GM23338 (cell line): ENCODE data around the gene LRTM2. TPM values are rescaled to one million over a fixed set of nuclear protein-coding genes. Genes with fewer than 3 reads are reported as not detected.

Experiments
- ATAC-seq: fragments of 200-7000 bp; cut with Tn5 transposase; 3 replicates; pipeline ENCODE4 v1.9.1; 2020
- DNase-seq: peaks from one replicate; pipeline ENCODE4 v3.0.0-alpha.2; 2015; ENCODE audit warnings: low spot score
- H2AFZ ChIP-seq: fragments of 200-600 bp; sonication (generic); 2 replicates; pipeline ENCODE4 v1.8.0; 2016; ENCODE audit warnings: antibody characterized with exemption, mild to moderate bottlenecking, moderate library complexity
- H3F3A ChIP-seq: fragments of 200-600 bp; sonication (generic); replicated peaks from 2 replicates; pipeline ENCODE4 v1.8.0; 2017; ENCODE audit warnings: antibody characterized with exemption, mixed run types, low read depth
- H3K27ac ChIP-seq: fragments of 200-600 bp; sonication (generic); 2 replicates; pipeline ENCODE4 v1.6.1; 2016; ENCODE audit warnings: low read depth
- H3K27me3 ChIP-seq: fragments of 200-600 bp; sonication (generic); 2 replicates; pipeline ENCODE4 v1.8.0; 2016; ENCODE audit warnings: mild to moderate bottlenecking, mixed run types, moderate library complexity; ENCODE audit not compliant: insufficient read depth
- H3K36me3 ChIP-seq: fragments of 200-600 bp; sonication (generic); 2 replicates; pipeline ENCODE4 v1.8.0; 2016; ENCODE audit warnings: mild to moderate bottlenecking; ENCODE audit not compliant: insufficient read depth
- H3K4me1 ChIP-seq: fragments of 200-600 bp; sonication (generic); 2 replicates; pipeline ENCODE4 v1.8.0; 2016; ENCODE audit warnings: mild to moderate bottlenecking, moderate library complexity; ENCODE audit not compliant: insufficient read depth
- H3K4me2 ChIP-seq: fragments of 200-600 bp; sonication (generic); 2 replicates; pipeline ENCODE4 v1.7.1; 2017; ENCODE audit warnings: mixed run types
- H3K4me3 ChIP-seq: fragments of 200-600 bp; sonication (generic); 2 replicates; pipeline ENCODE4 v1.6.1; 2016; ENCODE audit warnings: mixed run types
- H3K79me2 ChIP-seq: fragments of 200-600 bp; sonication (generic); replicated peaks from 2 replicates; pipeline ENCODE4 v1.8.0; 2017; ENCODE audit warnings: mild to moderate bottlenecking; ENCODE audit not compliant: insufficient read depth
- H3K9me2 ChIP-seq: fragments of 200-600 bp; sonication (generic); 2 replicates; pipeline ENCODE4 v1.8.0; 2017; ENCODE audit not compliant: insufficient read depth
- H4K20me1 ChIP-seq: fragments of 200-600 bp; sonication (generic); replicated peaks from 2 replicates; pipeline ENCODE4 v1.8.0; 2017; ENCODE audit warnings: mild to moderate bottlenecking; ENCODE audit not compliant: insufficient read depth
- H3K27ac Mint-ChIP-seq: 2 replicates; pipeline ENCODE4 v1.8.0; 2020; ENCODE audit warnings: inconsistent platforms, mild to moderate bottlenecking, moderate library complexity, mixed read lengths
- H3K27me3 Mint-ChIP-seq: 3 replicates; pipeline ENCODE4 v1.8.0; 2022; ENCODE audit warnings: low read depth, mild to moderate bottlenecking, moderate library complexity, mixed read lengths, inconsistent platforms; ENCODE audit not compliant: insufficient read depth, poor library complexity
- H3K36me3 Mint-ChIP-seq: 3 replicates; pipeline ENCODE4 v1.8.0; 2021; ENCODE audit warnings: low read depth, mild to moderate bottlenecking, inconsistent platforms, moderate library complexity, mixed read lengths
- H3K4me1 Mint-ChIP-seq: 3 replicates; pipeline ENCODE4 v1.8.0; 2020; ENCODE audit warnings: mild to moderate bottlenecking, inconsistent platforms, mixed read lengths
- H3K4me3 Mint-ChIP-seq: 3 replicates; pipeline ENCODE4 v1.8.0; 2021; ENCODE audit warnings: moderate library complexity, mild to moderate bottlenecking, inconsistent platforms, mixed read lengths
- H3K9me3 Mint-ChIP-seq: 3 replicates; pipeline ENCODE4 v1.8.0; 2020; ENCODE audit warnings: moderate library complexity, mild to moderate bottlenecking, inconsistent platforms, mixed read lengths
- EZH2 ChIP-seq: fragments of 200-600 bp; sonication (generic); IDR thresholded peaks from one replicate; pipeline ENCODE4 v1.8.0; 2017; ENCODE audit warnings: antibody characterized with exemption, mild to moderate bottlenecking, low read depth; ENCODE audit not compliant: unreplicated experiment
- EZH2phosphoT487 ChIP-seq: fragments of 200-600 bp; sonication (generic); IDR thresholded peaks from one replicate; pipeline ENCODE4 v1.8.1; 2018; ENCODE audit warnings: antibody characterized with exemption; ENCODE audit not compliant: unreplicated experiment
- JUNB ChIP-seq: IDR thresholded peaks from one replicate; pipeline ENCODE4 v1.6.1; 2016; ENCODE audit warnings: antibody characterized with exemption; ENCODE audit not compliant: unreplicated experiment
- NANOG ChIP-seq: IDR thresholded peaks from 2 replicates; pipeline ENCODE4 v1.6.1; 2016; ENCODE audit warnings: antibody characterized with exemption, borderline replicate concordance
- POLR2AphosphoS5 ChIP-seq: IDR thresholded peaks from 2 replicates; pipeline ENCODE4 v1.6.1; 2016; ENCODE audit warnings: antibody characterized with exemption, low read depth
- STAT1 ChIP-seq: IDR thresholded peaks from one replicate; pipeline ENCODE4 v1.6.1; 2016; ENCODE audit warnings: antibody characterized with exemption; ENCODE audit not compliant: unreplicated experiment
- ZNF114 ChIP-seq: fragments of 250-450 bp; sonication (Bioruptor Pico); IDR thresholded peaks from 2 replicates; pipeline ENCODE4 v1.5.0; 2020; ENCODE audit warnings: mild to moderate bottlenecking, moderate library complexity
- ZNF331 ChIP-seq: fragments of 250-450 bp; sonication (Bioruptor Pico); IDR thresholded peaks from 2 replicates; pipeline ENCODE4 v1.5.0; 2020; ENCODE audit warnings: low read depth, mild to moderate bottlenecking, moderate library complexity
- polyA plus RNA-seq: library from polyadenylated mRNA; unstranded; fragments of >200 nt; fragmentation: Nextera tagmentation; extraction: Ambion mirVana; gene quantifications from 2 replicates; pipeline ENCODE4 v1.2.1, GENCODE V29; 2016
- total RNA-seq: library from RNA; depleted of rRNA; stranded (reverse); fragments of >200 nt; shearing (Covaris generic); gene quantifications from 2 replicates; pipeline ENCODE4 v1.2.3, GENCODE V29; 2014
- TF ChIP-seq, protein P1 (sequence below): IDR thresholded peaks from one replicate; pipeline ENCODE4 v1.6.1; 2018; ENCODE audit warnings: antibody characterized with exemption; ENCODE audit not compliant: unreplicated experiment
- TF ChIP-seq, protein P2 (sequence below), 2 experiments: fragments of 200-600 bp in 1 of 2; sonication (generic) in 1 of 2; conservative IDR thresholded peaks; 2 replicates each; pipeline versions ENCODE4 v1.5.1 to v1.6.1; 2016 to 2017; ENCODE audit warnings: antibody characterized with exemption in 2 of 2, low read depth in 2 of 2, mild to moderate bottlenecking in 2 of 2, moderate library complexity in 1 of 2
- TF ChIP-seq, protein P3 (sequence below): IDR thresholded peaks from 2 replicates; pipeline ENCODE4 v1.6.1; 2016; ENCODE audit warnings: antibody characterized with exemption

Gene LRTM2
- total and polyA plus RNA-seq, 2 experiments from 2014 or later = 0.08 TPM; not detected in 1

DNA sequence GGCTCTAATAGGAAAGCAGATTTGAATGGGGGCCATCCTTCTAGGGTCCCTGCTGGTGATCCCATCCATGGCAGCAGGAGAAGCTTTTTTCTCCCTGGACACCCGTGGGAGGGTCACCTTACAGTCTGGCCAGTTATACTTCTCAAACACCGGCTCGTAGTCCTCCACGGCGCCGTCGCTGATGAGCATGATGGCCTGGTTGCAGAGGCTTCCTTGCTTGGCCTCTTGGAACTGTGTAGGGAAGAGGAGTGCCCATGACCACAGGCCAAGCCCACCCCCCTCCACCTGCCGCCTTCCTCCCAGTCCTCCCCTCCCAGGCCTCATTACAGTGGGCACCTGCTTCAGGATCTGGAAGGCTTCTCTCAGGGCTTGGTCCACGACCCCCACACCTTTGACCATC lies 64.3 kb downstream of the LRTM2 start (continued):
- TF ChIP-seq, protein P1, sequence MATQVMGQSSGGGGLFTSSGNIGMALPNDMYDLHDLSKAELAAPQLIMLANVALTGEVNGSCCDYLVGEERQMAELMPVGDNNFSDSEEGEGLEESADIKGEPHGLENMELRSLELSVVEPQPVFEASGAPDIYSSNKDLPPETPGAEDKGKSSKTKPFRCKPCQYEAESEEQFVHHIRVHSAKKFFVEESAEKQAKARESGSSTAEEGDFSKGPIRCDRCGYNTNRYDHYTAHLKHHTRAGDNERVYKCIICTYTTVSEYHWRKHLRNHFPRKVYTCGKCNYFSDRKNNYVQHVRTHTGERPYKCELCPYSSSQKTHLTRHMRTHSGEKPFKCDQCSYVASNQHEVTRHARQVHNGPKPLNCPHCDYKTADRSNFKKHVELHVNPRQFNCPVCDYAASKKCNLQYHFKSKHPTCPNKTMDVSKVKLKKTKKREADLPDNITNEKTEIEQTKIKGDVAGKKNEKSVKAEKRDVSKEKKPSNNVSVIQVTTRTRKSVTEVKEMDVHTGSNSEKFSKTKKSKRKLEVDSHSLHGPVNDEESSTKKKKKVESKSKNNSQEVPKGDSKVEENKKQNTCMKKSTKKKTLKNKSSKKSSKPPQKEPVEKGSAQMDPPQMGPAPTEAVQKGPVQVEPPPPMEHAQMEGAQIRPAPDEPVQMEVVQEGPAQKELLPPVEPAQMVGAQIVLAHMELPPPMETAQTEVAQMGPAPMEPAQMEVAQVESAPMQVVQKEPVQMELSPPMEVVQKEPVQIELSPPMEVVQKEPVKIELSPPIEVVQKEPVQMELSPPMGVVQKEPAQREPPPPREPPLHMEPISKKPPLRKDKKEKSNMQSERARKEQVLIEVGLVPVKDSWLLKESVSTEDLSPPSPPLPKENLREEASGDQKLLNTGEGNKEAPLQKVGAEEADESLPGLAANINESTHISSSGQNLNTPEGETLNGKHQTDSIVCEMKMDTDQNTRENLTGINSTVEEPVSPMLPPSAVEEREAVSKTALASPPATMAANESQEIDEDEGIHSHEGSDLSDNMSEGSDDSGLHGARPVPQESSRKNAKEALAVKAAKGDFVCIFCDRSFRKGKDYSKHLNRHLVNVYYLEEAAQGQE = no peak
- no peak for TF ChIP-seq NANOG
- no peak for TF ChIP-seq EZH2phosphoT487
- no peak for TF ChIP-seq ZNF331
- TF ChIP-seq, protein P2, sequence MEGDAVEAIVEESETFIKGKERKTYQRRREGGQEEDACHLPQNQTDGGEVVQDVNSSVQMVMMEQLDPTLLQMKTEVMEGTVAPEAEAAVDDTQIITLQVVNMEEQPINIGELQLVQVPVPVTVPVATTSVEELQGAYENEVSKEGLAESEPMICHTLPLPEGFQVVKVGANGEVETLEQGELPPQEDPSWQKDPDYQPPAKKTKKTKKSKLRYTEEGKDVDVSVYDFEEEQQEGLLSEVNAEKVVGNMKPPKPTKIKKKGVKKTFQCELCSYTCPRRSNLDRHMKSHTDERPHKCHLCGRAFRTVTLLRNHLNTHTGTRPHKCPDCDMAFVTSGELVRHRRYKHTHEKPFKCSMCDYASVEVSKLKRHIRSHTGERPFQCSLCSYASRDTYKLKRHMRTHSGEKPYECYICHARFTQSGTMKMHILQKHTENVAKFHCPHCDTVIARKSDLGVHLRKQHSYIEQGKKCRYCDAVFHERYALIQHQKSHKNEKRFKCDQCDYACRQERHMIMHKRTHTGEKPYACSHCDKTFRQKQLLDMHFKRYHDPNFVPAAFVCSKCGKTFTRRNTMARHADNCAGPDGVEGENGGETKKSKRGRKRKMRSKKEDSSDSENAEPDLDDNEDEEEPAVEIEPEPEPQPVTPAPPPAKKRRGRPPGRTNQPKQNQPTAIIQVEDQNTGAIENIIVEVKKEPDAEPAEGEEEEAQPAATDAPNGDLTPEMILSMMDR (conservative IDR thresholded peaks at IDR 0.05; ENCODE audit: low read depth in 2 of 2) = no peak
- TF ChIP-seq EZH2 = no peak
- TF ChIP-seq STAT1 = no peak
- TF ChIP-seq, protein P3, sequence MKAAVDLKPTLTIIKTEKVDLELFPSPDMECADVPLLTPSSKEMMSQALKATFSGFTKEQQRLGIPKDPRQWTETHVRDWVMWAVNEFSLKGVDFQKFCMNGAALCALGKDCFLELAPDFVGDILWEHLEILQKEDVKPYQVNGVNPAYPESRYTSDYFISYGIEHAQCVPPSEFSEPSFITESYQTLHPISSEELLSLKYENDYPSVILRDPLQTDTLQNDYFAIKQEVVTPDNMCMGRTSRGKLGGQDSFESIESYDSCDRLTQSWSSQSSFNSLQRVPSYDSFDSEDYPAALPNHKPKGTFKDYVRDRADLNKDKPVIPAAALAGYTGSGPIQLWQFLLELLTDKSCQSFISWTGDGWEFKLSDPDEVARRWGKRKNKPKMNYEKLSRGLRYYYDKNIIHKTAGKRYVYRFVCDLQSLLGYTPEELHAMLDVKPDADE = no peak
- TF ChIP-seq ZNF114 (CRISPR knock-in tag) = no peak
- no peak for TF ChIP-seq JUNB

DNA sequence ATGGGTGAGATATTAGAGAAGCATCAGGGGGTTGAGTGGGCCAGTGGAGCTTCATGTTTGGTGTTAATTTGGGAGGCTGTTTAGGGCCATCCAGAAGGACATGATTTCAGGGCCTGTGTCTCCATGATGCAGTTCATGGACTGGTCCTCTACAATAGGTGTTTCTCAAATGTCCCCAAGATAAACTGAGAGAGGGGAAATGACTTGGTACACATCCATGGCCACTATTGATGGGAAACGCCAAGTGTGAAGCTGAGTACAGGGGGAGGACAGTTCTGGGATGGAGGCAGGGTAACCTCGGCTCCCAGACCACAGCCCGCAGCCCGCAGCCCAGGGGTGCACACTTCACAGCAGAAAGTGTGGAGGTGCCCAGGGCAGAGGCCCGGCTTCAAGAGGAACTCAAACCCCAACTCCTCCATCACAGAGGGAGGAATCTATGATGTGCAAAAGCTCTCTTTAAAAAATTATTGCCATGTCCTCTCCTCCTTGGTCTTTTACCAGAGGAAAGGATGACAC lies 64.8 kb downstream of the LRTM2 start:
- H3K36me3 ChIP-seq = no peaks in the 10 kb centered on the region
- H3K4me2 ChIP-seq = no peak overlapping the region
- H3F3A ChIP-seq = no peaks in the 10 kb centered on the region
- H3K27me3 ChIP-seq = no peaks in the 10 kb centered on the region
- DNase-seq = no peak
- H3K27me3 Mint-ChIP-seq = no peaks in the 10 kb centered on the region
- H3K4me1 ChIP-seq = no peaks in the 10 kb centered on the region
- no peak overlapping the region for H3K4me3 ChIP-seq
- no peaks in the 10 kb centered on the region; the same call in 2 of the 3 replicates for H3K9me3 Mint-ChIP-seq
- no peak overlapping the region for H3K27ac Mint-ChIP-seq
- H3K36me3 Mint-ChIP-seq = no peaks in the 10 kb centered on the region; the same call in 2 of the 3 replicates
- H3K9me2 ChIP-seq = peaks cover 7% of the 10 kb centered on the region; the same call in 1 of the 2 replicates
- H3K27ac ChIP-seq = no peak overlapping the region
- no peak for ATAC-seq
- peaks cover 4% of the 10 kb centered on the region; the same call in 1 of the 3 replicates for H3K4me1 Mint-ChIP-seq
- H3K79me2 ChIP-seq = no peaks in the 10 kb centered on the region
- H2AFZ ChIP-seq = no peak overlapping the region
- no peaks in the 10 kb centered on the region for H4K20me1 ChIP-seq
- no peak overlapping the region for H3K4me3 Mint-ChIP-seq
- no peak for TF ChIP-seq NANOG
- TF ChIP-seq POLR2AphosphoS5 = no peak
